HUDEP-2 (cell line): ENCODE data around the gene CELF3.

Source experiments
- DNase-seq, 76 experiments: peaks; one replicate each; lab custom pipeline; 2025; ENCODE audit not compliant: unreplicated experiment in 76 of 76; lab: John Stamatoyannopoulos, UW

CELF3 gene

DNA sequence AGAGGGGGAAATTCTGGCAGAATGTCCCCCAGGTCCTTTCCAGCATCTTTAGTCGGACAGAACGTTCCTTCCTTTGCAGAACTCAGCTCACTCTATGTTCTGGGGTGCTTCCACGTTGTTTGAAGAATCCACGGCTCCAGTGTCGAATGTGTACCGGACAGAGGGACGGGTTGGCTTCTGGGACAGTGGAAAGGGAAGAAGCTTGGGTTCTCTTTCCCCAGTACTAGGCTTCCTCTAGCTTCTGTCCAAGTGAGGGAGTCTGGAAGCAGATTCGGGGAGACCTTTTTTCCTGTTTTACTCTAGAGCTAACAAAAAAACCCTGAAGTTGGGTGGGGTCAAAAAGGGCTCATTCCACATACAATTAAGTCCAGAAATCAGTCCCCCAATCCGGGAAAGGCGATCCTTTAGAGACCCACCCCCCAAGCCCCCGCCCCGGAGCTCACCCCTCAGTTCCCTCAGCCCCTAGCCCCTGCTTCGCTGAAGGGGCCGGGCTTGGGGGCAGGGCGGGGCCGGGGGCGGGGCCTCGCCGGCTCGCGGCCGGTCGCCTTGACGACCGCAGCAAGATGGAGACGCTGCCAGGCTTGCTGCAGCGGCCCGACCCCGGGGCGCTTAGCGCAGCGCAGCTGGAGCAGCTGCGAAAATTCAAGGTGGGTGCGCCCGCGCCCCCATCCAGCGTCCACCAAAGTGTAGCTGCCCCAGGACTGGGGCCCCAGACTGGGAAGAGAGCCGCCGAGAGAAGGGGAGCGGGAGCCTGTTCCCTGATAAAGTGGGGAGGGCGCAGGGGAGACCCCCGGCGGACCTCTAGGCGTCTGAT is 4.6 kb upstream of the CELF3 start, which contains the start of gene RIIAD1:
Gene RIIAD1 (plus strand): TSS at position 549 of the 814 bp plus-strand sequence. CDS start 15 bp downstream, at position 564.
- no peak for DNase-seq

DNA sequence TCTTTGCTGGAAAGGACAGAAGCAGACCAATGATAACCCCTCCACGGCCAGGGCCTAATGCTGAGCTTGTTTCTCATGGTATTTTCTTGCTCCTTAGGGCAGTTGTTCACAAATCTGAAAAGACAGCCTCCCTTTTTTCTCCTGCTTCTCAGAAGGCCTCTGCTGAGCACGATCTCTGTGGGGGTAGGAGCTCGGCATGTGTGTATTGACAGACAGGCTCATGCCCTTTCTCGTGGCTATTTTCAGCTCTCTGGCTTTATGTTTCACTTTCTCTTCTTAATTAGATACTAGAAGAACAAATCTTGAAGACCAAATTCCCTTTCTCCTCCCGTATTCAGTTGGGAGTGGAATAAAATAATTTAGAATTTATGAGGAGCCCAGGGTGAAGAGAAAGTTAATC is 4.0 kb upstream of the CELF3 start:
- DNase-seq, result peak in 1 of 76 experiments; percentile 34

DNA sequence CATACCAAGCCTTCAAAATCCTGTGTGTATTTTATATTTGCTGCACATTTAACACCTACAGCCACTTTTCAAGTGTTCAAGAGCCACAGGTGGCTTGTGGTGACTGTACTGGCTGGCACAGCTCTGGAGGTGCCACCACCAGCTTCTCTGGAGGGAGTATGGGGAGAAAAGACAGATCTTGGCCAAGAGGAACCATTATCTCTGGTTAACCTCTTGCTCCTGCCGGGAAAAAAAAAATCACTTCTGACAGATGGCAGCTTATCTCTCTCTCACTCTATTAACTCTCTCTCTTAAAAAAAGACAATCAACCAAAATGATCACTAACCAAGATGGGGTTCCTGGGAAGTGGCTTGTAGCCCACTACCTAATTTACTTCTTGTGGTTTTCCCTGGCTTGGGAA is 3.5 kb upstream of the CELF3 start:
- peak in 3 of 76 experiments; percentile 5 to 22 (median 8) for DNase-seq

DNA sequence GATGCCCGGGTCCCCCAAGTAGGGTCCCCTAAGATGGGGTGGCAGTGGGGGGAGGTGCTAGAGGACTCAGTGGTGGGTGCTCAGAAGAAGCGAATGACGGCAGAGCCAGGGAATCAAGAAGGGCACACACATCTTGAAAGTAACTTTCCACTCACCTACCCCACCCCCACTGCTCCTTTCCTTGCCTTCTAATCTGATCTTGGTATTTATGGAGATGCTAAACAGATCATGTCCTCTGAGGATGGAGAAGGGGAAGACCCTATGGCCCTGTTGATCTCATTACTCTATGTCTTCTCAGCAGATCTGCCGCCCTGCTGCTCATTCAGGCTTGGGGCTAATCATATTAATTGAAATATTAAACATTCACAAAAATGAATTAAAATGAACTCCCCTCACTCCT is 2.1 kb upstream of the CELF3 start:
- DNase-seq, result no peak

DNA sequence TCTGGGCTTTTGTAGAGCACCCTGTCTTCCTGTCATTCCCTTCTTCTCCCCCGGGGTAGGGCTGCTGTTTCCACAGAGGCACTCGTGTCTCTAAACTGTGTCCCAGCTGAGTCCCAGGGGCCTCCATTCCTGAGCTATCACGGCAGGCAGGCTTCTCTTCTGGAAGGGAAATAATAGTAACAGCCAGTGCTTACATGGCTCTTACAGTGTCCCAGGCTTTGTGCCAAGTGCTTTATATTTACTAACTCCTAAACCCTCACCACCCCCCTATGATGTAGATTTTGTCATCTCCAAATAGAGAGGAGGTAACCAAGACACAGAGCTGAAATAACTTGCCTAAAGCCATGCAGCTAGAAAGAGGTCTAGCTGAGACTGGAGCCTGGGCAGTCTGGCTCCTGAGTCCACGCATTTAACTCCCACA is 1.4 kb upstream of the CELF3 start:
- DNase-seq, result no peak

DNA sequence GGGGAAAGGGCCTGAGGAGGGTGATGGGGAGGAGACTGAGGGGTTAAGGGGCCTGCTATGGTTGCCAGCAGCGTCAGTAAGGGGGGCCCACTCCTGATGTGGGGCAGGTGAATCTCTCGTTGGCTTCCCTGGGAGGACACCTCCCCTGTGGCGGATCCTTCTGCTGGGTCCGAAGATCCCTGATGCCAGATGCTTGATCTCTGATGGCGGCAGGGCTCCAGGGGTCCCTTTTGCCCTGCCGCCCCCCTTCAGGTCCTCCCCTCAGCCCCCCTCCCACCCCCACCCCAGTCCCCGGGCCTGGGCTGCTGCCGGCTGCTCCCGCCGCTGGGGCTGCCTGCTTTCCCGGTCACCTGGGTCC is 219 bp downstream of the CELF3 start:
- no peak for DNase-seq

DNA sequence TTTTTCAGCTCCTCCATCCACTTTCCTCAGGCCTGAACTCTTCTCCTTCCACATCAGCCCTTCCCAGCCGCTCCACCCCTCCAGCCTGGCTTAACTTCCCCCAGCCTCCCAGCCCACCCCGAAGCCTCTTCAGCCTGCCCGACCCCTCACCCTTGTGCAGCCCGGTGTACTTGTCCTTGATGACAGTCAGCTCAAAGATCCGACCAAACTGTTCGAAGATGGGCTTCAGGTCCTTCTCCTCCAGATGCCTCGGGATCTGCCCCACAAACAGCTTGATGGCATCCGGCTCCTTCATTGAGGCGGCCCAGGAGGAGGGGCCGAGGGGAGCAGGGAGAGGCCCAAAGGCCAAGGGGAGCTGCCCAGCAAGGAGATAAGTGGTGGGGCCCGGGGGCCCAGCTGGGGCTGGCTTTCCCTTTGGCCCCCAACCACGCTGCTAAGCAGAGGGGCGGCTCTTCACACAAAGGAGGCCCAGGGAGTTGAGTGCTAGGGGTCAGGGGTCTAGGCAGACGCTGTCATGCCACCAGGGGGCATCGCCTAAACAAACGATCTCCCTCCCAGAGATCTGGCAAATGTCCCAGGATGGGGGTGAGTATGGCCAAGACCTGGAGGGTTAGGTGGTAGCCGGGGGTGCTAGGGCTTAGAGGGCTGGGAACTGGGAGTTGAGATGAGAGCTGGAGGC is 738 bp downstream of the CELF3 start:
- peak in 17 of 76 experiments; percentile 1 to 33 (median 18) for DNase-seq

DNA sequence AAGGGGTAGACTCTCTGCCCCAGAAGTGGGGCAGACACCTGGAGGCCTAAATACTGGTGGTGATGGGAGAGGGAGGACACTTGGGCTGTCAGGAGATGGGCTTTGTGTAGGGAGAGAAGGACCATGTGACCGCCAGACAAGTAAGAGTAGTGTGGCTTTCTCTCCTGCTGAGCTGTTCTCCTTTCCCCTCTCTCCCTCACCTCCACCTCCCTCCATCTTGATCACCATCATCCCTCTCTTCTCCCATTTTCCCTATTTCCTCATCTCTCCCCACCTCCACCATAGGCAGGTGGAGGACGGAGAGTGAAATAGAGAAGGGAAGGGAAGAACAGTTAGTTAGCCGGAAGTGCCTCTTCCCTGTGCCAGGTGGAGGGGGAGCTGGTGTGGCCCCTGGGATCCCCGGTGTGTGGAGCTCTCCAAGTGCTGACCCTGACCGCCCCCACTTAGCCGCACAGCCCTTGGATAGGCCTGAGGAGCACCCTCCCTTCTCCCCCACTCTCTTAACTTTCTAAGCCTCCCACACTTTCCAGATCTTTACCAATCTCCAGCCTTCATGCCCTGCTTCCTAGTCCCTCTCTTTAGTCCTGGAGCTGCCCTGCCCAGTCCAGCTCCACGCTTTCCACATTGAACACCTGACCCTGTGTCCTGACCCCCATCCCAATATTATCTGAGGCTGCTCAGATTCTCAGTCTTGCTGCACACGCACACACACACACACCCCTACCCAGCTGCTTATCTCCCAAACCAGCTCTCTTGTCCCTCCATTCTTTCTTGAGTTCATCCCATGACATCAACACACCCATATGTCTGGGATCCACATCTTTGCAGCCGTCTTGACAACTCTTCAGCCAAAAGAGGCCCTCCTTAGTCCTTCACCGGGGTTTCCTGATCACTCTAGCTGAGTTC is 1.5 kb downstream of the CELF3 start:
- peak in 67 of 76 experiments; percentile 15 to 83 (median 54) for DNase-seq

DNA sequence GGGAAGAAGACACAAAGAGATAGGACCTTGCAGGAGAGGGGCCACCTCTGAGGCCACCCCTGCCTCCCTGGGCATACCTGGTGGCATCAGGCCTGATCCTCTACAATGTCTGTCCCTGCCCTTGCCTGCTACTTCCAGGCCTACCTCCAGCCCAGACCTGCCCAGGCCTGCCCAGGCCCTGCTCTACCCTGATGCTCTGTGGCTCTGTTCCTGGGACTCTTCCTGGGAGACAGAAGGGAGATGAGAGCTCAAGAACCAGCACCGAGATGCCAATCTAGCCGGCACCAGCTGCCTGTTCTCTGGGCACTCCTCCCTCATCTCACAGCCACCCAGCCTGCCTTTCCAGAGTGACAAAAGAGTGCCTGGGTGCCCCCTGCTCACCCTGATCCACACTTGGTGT is 2.7 kb downstream of the CELF3 start:
- no peak for DNase-seq

DNA sequence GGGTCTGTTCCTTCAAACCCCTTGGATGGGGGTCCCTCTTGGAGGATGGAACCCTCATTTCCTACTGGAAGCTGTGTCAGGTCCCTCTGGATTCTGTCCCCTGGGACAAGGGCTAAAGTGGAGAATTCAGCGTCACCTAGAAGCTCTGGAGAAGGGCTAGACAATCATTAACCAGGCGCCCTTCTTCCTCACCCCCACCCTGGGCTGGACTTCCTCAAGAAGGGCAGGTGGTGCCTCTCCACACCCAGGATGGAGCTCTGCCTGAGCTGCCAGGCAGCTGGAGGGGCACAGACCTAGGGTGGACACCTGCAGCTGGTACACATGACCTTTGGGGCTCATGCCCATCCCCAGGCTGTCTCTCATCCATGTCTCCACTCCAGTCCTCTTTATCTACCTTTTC is 3.6 kb downstream of the CELF3 start:
- DNase-seq, result no peak

DNA sequence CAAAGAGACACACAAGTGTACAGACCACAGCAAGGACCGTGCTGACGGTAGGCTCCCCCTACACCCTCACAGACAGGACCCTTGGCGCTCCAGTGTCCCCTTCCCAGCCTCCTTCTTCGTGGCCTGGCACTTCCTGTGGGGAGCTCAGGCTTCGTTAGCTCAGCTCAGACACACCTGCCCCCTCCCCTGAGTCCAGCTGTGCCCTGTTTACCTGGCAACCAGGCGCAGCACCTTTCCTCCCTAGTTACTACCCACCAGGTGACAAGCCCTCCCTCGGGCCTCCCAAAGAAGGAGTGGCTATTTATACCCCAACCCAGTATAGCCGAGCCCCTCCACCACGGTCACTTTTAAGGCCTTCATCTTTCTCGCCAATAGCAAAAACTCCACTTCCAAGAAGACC is 4.7 kb downstream of the CELF3 start:
- no peak for DNase-seq

DNA sequence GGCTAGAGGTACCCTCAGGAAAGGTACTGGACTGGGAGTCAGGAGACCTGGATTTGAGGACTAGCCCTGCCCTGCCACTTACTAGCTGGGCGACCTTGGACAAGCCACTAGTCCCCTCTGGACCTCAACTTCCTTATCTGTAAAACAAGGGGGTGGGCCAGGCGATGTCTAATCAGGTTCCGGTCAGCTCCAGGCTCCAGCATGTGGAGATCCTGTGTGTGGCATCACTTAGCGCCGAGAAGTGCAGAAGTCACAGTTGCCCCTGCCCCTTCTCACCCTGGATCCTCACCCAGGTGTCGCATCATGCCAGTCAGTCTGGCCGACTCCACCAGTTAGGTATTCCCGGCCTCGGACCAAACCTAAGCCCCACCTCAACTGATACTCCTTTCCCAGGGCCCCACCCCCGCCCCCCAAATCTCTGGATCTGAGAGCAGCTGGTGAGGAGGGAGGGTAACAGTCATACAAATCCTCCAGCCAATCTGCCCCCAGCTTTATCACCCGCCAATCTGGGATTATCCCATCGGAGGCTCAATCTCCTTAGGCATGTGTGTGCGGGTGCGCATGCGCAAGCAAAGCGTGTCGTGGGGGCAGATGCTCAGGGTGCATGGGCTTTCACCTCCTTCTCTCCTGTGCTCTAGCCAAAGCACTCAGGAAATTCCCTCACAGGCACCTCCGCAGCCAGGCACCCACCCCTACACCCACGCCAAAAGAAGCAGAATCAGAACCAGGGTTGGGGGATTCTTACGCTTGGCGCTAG is 5.4 kb downstream of the CELF3 start:
- DNase-seq, result no peak

DNA sequence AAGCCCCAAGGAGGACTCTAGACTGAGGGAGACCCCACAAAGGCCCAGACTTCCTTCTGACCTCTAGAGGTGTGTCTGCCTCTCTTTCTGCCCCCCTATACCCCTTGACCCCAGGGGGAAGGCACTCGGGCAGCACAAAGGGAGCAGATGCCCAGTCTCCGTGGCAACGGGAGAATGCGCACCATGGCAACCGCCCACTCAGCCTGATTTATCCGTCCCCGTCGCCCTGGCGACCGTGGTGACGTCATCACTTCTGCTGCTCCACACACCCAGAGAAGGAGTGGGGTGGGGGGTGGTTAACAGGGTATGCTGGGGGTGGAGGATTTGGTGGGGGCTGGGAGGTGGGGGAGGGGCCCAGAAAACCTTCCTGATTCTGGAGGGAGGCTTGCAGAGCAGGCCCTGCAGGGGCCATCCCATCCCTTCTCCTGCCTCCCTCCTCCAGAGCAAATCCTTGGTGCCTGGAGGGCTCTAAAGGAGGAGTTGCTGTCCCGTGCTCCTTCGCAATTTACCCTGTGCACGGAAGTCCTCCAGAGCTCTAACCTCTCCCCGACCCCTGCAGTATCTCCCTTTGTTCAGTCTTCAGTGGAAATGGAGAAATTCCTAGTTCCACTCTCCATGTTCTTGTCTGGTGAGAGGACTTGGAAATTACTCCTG is 6.3 kb downstream of the CELF3 start:
- DNase-seq, result peak in 14 of 76 experiments; percentile 3 to 44 (median 14)

DNA sequence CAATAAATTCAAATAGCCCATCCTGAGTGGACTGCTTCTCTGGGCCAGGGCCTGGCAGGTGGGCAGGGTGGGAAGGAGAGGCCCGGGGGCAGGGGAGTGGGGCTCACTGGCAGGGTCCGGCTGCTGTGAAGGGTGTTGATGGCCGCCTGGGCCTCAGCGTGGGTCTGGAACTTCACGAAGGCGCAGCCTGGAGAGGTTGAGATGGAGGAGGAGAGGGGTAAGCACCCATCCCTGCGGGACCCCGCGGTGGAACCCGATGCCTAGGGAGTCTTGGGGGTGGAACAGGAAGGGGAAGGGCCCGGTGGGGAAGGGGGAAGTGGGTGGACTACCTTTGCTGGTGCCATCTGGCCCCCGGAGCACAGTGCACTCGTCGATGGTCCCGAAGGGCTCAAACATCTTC is 7.7 kb downstream of the CELF3 start:
- no peak for DNase-seq

DNA sequence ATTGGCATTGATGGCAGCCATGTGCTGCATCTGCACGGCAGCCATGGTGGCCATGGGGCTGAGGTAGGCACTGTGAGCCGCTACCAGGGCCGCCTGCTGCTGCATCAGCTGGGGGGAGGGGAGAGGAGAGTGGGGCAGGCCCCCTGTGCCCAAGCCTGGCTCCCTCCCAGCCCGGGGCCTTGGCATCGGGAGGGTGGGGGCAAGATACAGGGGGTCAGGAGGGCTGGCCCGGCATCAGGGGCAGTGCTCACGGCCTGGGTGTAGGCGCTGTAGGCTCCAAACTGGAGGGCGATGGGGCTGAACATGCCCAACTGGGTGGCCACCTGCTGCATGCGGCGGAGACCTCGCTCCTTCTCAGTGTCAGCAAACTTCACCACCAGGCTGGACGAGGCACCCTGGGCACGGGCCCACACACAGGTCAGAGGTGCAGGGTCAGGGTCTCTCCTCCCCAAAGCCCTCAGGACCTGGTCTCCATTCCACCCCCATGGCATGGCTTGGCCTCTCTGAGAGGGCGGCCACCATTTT is 9.0 kb downstream of the CELF3 start:
- no peak for DNase-seq

DNA sequence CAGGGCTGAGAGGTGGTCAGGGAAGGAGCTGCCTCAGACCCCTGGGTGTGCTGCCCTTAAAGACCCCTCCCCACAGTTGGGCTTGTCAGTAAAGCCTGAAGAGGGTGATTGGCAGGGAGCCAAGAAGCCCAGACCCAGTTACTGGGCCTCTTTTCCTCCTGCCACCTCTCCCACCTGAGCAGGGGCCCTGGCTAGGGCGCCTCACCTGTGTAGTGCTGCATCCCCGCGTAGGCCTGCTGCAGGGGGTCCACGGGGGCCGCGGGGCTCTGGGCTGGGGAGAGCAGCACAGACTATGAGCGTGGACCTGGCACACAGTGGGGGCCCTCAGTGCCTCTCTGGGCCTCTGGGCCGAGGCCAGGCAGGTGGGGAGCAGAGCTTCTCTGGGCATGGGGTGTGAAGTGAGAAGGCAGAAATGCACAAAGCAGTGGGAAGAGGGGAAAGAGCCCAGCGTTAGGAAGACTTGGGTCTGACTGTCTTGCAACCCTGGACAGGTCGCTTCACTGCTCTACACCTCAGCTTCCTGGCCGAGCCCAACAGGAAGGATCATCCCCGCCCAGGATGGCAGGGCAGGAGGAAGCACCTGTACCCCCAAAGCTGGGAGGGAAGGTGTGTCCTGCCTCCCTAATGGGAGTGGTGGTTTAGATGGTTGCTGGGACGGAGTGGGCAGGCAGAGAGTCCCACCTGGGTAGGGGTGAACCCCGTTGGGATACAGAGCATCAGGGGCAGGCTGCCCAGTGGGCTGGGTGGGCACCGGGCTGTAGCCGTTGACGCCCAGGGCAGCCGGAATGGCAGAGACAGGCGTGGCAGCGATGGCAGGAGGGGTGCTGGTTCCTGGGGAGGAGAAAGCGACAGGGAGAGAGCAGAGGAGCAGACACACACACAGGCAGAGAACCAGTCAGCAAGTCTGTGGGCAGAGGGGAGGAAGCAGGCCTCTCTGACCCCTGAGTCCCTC is 9.9 kb downstream of the CELF3 start:
- no peak for DNase-seq

DNA sequence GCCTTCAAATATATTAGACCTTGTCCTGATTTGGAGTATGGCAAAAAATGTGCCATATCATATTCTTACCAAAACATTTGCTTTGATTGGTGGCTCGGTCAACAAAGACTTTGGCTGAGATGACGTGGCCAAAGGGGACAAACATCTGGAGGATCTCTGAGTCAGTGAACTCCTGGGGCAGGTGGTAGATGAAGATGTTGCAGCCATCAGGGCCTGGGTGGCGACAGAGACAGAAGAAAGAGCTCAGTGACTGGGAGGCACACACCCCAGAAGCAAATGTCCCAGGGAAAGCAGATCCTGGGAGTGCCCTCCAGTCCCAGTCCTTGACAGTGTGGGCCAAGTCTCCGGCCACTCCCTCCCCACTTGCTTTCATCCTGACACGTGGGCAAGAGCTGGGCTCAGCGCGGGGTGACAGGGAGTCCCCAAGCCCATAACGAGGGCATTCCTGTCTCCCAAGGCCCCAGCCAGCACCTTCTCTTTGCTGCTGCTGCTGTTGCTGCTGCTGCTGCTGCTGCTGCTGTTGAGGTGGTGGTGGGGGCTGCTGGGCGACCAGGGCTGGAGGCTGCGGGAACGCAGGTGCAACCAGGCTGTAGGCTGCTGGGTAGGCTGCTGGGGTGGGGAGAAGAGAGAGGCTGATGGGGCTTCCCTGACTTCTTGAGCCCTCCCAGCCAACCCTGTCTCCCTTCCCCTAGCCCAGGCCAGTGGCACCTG is 10.7 kb downstream of the CELF3 start:
- no peak for DNase-seq

DNA sequence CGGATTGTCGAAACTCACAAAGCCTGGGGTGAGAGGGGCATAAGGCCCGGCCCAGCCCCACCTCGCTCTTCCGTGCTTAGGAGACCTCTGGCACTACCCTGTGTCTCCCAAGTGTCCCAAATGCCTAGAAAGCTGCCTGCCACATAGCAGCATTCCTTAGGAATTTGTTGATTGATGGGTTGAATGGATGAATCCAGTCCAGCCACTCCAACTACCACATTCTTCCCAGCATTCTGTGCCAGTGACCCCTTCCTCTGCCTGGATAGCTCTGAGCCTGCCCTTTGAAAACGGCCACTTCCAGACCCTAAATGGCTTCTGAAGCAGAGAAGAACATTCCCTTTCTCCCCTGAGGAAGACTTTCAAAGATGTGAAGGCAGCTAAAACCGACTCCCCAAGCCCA is 11.5 kb downstream of the CELF3 start:
- DNase-seq, result no peak
